ENCODE measurements around the gene PDE4D.
"Not testable (repeated sequence)": the region's sequence is repeated elsewhere in the genome, so short reads cannot be mapped to it uniquely, and the experiment has no call there.

Gene PDE4D

GRCh38 chr5:59418808-59419207 lies 474.7 kb downstream of the PDE4D start:
- DNase-seq (ENCODE audit: low read depth) = no peak

- no peak for DNase-seq (ENCODE audit: low read depth)
Observed at GRCh38 chr5:59416451-59416850, 477.1 kb downstream of the PDE4D start.

GRCh38 chr5:59416026-59416425 lies 477.5 kb downstream of the PDE4D start:
- no peak for DNase-seq (ENCODE audit: low read depth)

- no peak for DNase-seq (ENCODE audit: low read depth)
Observed at GRCh38 chr5:59412428-59412827, 481.1 kb downstream of the PDE4D start.

- DNase-seq (ENCODE audit: low read depth) = not testable (repeated sequence)
Observed at GRCh38 chr5:59408997-59409396, 484.5 kb downstream of the PDE4D start.

GRCh38 chr5:59407967-59408366 lies 485.6 kb downstream of the PDE4D start:
- no peak for DNase-seq (ENCODE audit: low read depth)

GRCh38 chr5:59401637-59402036 lies 491.9 kb downstream of the PDE4D start:
- DNase-seq (ENCODE audit: low read depth) = no peak

- not testable (repeated sequence) for DNase-seq (ENCODE audit: low read depth)
Observed at GRCh38 chr5:59394956-59395355, 498.6 kb downstream of the PDE4D start.

- no peak for DNase-seq (ENCODE audit: low read depth)
Observed at GRCh38 chr5:59393585-59394420, 499.7 kb downstream of the PDE4D start.

GRCh38 chr5:59391576-59391975 lies 501.9 kb downstream of the PDE4D start:
- DNase-seq (ENCODE audit: low read depth) = no peak

- DNase-seq (ENCODE audit: low read depth) = no peak
Observed at GRCh38 chr5:59390989-59391388, 502.5 kb downstream of the PDE4D start.

GRCh38 chr5:59390074-59390659 lies 503.4 kb downstream of the PDE4D start:
- DNase-seq (ENCODE audit: low read depth) = no peak

GRCh38 chr5:59387127-59387526 lies 506.4 kb downstream of the PDE4D start:
- DNase-seq (ENCODE audit: low read depth) = no peak

- no peak for DNase-seq (ENCODE audit: low read depth)
Observed at GRCh38 chr5:59385700-59386099, 507.8 kb downstream of the PDE4D start.

- peak; percentile 53 for DNase-seq (ENCODE audit: low read depth)
Observed at GRCh38 chr5:59380350-59380951, 513.1 kb downstream of the PDE4D start.

GRCh38 chr5:59374036-59374435 lies 519.5 kb downstream of the PDE4D start:
- not testable (repeated sequence) for DNase-seq (ENCODE audit: low read depth)

- no peak for DNase-seq (ENCODE audit: low read depth)
Observed at GRCh38 chr5:59371525-59372127, 521.9 kb downstream of the PDE4D start.

- no peak for DNase-seq (ENCODE audit: low read depth)
Observed at GRCh38 chr5:59368951-59369350, 524.6 kb downstream of the PDE4D start.

- DNase-seq (ENCODE audit: low read depth) = peak; percentile 13
Observed at GRCh38 chr5:59367791-59368394, 525.6 kb downstream of the PDE4D start.

- DNase-seq (ENCODE audit: low read depth) = no peak
Observed at GRCh38 chr5:59366784-59367183, 526.7 kb downstream of the PDE4D start.

GRCh38 chr5:59362438-59362837 lies 531.1 kb downstream of the PDE4D start:
- no peak for DNase-seq (ENCODE audit: low read depth)

- DNase-seq (ENCODE audit: low read depth) = no peak
Observed at GRCh38 chr5:59361454-59361853, 532.1 kb downstream of the PDE4D start.
